HepG2 (cell line): ENCODE measurements around the gene EML2. TPM values are rescaled to one million over a fixed set of nuclear protein-coding genes. Genes with fewer than 3 reads are reported as not detected.

Source experiments
- ATAD3A ChIP-seq: sonication (generic); formaldehyde crosslinking; IDR thresholded peaks from 2 replicates; pipeline ENCODE4 v1.4.0; 2020; ENCODE audit warnings: missing genetic modification reagents
- BORCS8-MEF2B ChIP-seq: sonication (generic); formaldehyde crosslinking; IDR thresholded peaks from 2 replicates; pipeline ENCODE4 v1.8.0; 2022; ENCODE audit warnings: mild to moderate bottlenecking, missing genetic modification reagents
- DNMT3B ChIP-seq: conservative IDR thresholded peaks from 2 replicates; pipeline ENCODE4 v1.6.1; 2016; ENCODE audit warnings: missing biosample characterization, control low read depth
- DR1 ChIP-seq: sonication (generic); formaldehyde crosslinking; IDR thresholded peaks from 2 replicates; pipeline ENCODE4 v1.8.0; 2021; ENCODE audit warnings: mild to moderate bottlenecking, missing genetic modification reagents, inconsistent platforms
- HIVEP1 ChIP-seq: sonication (generic); formaldehyde crosslinking; IDR thresholded peaks from 2 replicates; pipeline ENCODE4 v1.4.0; 2020; ENCODE audit warnings: mild to moderate bottlenecking, missing genetic modification reagents
- NR2F1 ChIP-seq, 2 experiments: fragments of 450-650 bp in 1 of 2; formaldehyde crosslinking in 1 of 2; IDR thresholded peaks; 2 replicates each; pipeline versions ENCODE4 v1.5.0 to v1.6.1; 2016 to 2020; ENCODE audit warnings: mild to moderate bottlenecking in 1 of 2, missing compliant biosample characterization in 1 of 2, missing genetic modification reagents in 1 of 2, moderate library complexity in 1 of 2
- PCBP2 ChIP-seq: fragments of 200-400 bp; formaldehyde crosslinking; optimal IDR thresholded peaks from 2 replicates; pipeline ENCODE3; 2018; ENCODE audit warnings: low read length, low read depth; ENCODE audit not compliant: poor library complexity, severe bottlenecking
- PHF20 ChIP-seq: sonication (generic); formaldehyde crosslinking; IDR thresholded peaks from 2 replicates; pipeline ENCODE4 v1.5.0; 2020; ENCODE audit warnings: mild to moderate bottlenecking, missing genetic modification reagents
- SNAPC2 ChIP-seq: sonication (generic); formaldehyde crosslinking; IDR thresholded peaks from 2 replicates; pipeline ENCODE4 v1.8.1; 2022; ENCODE audit warnings: mild to moderate bottlenecking, missing genetic modification reagents
- SPEN ChIP-seq: sonication (generic); formaldehyde crosslinking; IDR thresholded peaks from 2 replicates; pipeline ENCODE4 v1.5.1; 2020; ENCODE audit warnings: low read depth, mild to moderate bottlenecking, missing genetic modification reagents
- TEAD3 ChIP-seq: optimal IDR thresholded peaks from 2 replicates; pipeline ENCODE3; 2016; ENCODE audit warnings: borderline replicate concordance
- ZC3H4 ChIP-seq: sonication (generic); formaldehyde crosslinking; IDR thresholded peaks from 2 replicates; pipeline ENCODE4 v1.4.0; 2020; ENCODE audit warnings: missing genetic modification reagents, borderline replicate concordance
- ZFP62 ChIP-seq: sonication (generic); formaldehyde crosslinking; IDR thresholded peaks from 2 replicates; pipeline ENCODE4 v1.4.0; 2020; ENCODE audit warnings: missing genetic modification reagents
- ZMYM4 ChIP-seq: sonication (generic); formaldehyde crosslinking; IDR thresholded peaks from 2 replicates; pipeline ENCODE4 v1.8.1; 2023; ENCODE audit warnings: mild to moderate bottlenecking, missing genetic modification reagents
- ZNF260 ChIP-seq: sonication (generic); formaldehyde crosslinking; IDR thresholded peaks from 2 replicates; pipeline ENCODE4 v1.4.0; 2020; ENCODE audit warnings: missing genetic modification reagents, low read depth, mild to moderate bottlenecking, borderline replicate concordance
- ZNF331 ChIP-seq: sonication (generic); formaldehyde crosslinking; IDR thresholded peaks from 2 replicates; pipeline ENCODE4 v1.4.0; 2020; ENCODE audit warnings: missing genetic modification reagents
- ZNF335 ChIP-seq: sonication (generic); formaldehyde crosslinking; IDR thresholded peaks from 2 replicates; pipeline ENCODE4 v1.4.0; 2020; ENCODE audit warnings: missing genetic modification reagents
- ZNF33B ChIP-seq: sonication (generic); formaldehyde crosslinking; IDR thresholded peaks from 2 replicates; pipeline ENCODE4 v1.5.1; 2020; ENCODE audit warnings: mild to moderate bottlenecking, missing genetic modification reagents
- ZNF547 ChIP-seq: sonication (generic); formaldehyde crosslinking; IDR thresholded peaks from 2 replicates; pipeline ENCODE4 v1.5.1; 2020; ENCODE audit warnings: mild to moderate bottlenecking, missing genetic modification reagents
- ZNF598 ChIP-seq: sonication (generic); formaldehyde crosslinking; IDR thresholded peaks from 2 replicates; pipeline ENCODE4 v1.5.1; 2020; ENCODE audit warnings: mild to moderate bottlenecking, missing genetic modification reagents, borderline replicate concordance
- ZNF619 ChIP-seq: sonication (generic); formaldehyde crosslinking; IDR thresholded peaks from 2 replicates; pipeline ENCODE4 v1.4.0; 2020; ENCODE audit warnings: mild to moderate bottlenecking, missing genetic modification reagents
- ZNF781 ChIP-seq: sonication (generic); formaldehyde crosslinking; IDR thresholded peaks from 2 replicates; pipeline ENCODE4 v1.5.1; 2020; ENCODE audit warnings: borderline replicate concordance, mild to moderate bottlenecking, missing genetic modification reagents; ENCODE audit errors: not compliant biosample characterization
- ZNF790 ChIP-seq: sonication (generic); formaldehyde crosslinking; IDR thresholded peaks from 2 replicates; pipeline ENCODE4 v1.8.0; 2022; ENCODE audit warnings: missing genetic modification reagents, mild to moderate bottlenecking, borderline replicate concordance
- polyA plus RNA-seq, 8 experiments: library from polyadenylated mRNA; depleted of rRNA in 3 of 8; stranded (reverse) in 7 of 8; unstranded in 1 of 8; fragments of >200 nt; fragmentation: Illumina TruSeq in 4 of 8; extraction: Trizol in 4 of 8; gene quantifications; 2 replicates each; pipeline versions ENCODE4 v1.2.1 to v1.2.3, GENCODE V29; 2011 to 2016; ENCODE audit warnings: low read depth in 4 of 8, missing spikeins in 1 of 8, mixed read lengths in 1 of 8; ENCODE audit not compliant: insufficient read depth in 1 of 8
- total RNA-seq, 5 experiments: library from RNA; depleted of rRNA; stranded (reverse); fragments of >200 nt; fragmentation: Illumina TruSeq; extraction: Trizol; gene quantifications; 2 replicates each; pipeline ENCODE4 v1.2.3, GENCODE V29; 2016; ENCODE audit warnings: low read depth in 1 of 5
- TF ChIP-seq, protein P1 (sequence below): sonication (generic); formaldehyde crosslinking; IDR thresholded peaks from 2 replicates; pipeline ENCODE4 v1.4.0; 2020; ENCODE audit warnings: low read depth, missing genetic modification reagents
- TF ChIP-seq, protein P2 (sequence below): sonication (generic); formaldehyde crosslinking; IDR thresholded peaks from 2 replicates; pipeline ENCODE4 v1.4.0; 2020; ENCODE audit warnings: mild to moderate bottlenecking, missing genetic modification reagents

The EML2 gene
- total and polyA plus RNA-seq, 2 of the 13 experiments (the other 11 are each of a cell fraction or from before 2014, with no cell fraction given), result 7.3 to 12.9 TPM

DNA sequence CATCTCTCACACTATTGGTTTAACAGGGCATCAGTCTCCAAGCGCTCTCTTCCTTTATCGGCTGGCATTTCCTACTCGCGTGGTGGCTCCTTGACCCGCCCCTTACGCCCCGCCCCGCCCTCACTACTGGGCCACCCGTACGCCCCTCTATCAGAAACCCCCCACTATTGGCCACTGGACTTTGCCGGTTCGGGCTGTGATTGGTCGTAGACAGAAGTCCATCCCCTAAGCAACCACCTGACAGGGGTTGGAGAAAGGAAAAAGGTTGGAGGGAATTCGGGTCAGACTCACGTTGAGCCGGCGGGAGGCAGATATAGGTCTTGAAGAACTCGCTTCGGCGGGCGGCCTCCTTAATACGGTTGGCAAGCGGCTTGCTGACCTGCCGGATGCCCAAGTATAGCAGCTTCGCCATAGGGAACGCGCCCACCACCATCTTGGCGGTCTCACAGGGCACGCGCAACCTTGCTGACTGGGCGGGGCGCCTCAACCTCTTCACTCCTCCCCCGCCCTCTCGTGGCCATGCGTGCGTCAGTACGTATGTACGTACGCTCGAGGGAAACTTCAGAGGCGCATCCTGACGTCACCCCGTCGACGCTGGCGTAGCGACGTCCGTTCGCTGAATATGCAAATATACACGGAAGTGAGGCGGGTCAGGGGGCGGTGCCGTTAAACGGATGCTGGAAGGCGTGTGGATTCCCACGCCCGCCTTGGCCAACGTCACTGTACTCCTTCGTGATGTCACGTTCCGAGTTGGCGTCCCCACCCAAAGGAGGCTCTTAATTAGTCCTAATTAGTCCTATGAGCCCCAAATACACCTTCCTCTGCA is 54.7 kb downstream of the EML2 start, which contains the start of gene OPA3 (continued):
- TF ChIP-seq, protein P1, sequence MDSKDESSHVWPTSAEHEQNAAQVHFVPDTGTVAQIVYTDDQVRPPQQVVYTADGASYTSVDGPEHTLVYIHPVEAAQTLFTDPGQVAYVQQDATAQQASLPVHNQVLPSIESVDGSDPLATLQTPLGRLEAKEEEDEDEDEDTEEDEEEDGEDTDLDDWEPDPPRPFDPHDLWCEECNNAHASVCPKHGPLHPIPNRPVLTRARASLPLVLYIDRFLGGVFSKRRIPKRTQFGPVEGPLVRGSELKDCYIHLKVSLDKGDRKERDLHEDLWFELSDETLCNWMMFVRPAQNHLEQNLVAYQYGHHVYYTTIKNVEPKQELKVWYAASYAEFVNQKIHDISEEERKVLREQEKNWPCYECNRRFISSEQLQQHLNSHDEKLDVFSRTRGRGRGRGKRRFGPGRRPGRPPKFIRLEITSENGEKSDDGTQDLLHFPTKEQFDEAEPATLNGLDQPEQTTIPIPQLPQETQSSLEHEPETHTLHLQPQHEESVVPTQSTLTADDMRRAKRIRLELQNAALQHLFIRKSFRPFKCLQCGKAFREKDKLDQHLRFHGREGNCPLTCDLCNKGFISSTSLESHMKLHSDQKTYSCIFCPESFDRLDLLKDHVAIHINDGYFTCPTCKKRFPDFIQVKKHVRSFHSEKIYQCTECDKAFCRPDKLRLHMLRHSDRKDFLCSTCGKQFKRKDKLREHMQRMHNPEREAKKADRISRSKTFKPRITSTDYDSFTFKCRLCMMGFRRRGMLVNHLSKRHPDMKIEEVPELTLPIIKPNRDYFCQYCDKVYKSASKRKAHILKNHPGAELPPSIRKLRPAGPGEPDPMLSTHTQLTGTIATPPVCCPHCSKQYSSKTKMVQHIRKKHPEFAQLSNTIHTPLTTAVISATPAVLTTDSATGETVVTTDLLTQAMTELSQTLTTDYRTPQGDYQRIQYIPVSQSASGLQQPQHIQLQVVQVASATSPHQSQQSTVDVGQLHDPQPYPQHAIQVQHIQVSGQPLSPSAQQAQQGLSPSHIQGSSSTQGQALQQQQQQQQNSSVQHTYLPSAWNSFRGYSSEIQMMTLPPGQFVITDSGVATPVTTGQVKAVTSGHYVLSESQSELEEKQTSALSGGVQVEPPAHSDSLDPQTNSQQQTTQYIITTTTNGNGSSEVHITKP, result 0 out of 2 replicates have a peak, but pooled peaks have one; percentile 19
- TF ChIP-seq NR2F1 (CRISPR knock-in tag; IDR thresholded peaks at IDR 0.05) (no peak), PCBP2 (no peak), ZNF260 (CRISPR knock-in tag) (no peak), DR1 (CRISPR knock-in tag) (peak; percentile 62; the same call in 1 of the 2 replicates), ZNF33B (CRISPR knock-in tag) (0 out of 2 replicates have a peak, but pooled peaks have one; percentile 26), PHF20 (peak; percentile 78), TEAD3 (peak; percentile 81), BORCS8-MEF2B (CRISPR knock-in tag) (peak; percentile 55; the same call in 1 of the 2 replicates), ATAD3A (CRISPR knock-in tag) (no peak), ZNF781 (no peak), ZNF598 (CRISPR knock-in tag) (peak; percentile 77; the same call in 1 of the 2 replicates), HIVEP1 (CRISPR knock-in tag) (no peak), ZC3H4 (CRISPR knock-in tag) (no peak), SPEN (CRISPR knock-in tag) (peak; percentile 95), ZNF547 (CRISPR knock-in tag) (peak; percentile 44; the same call in 1 of the 2 replicates), ZMYM4 (CRISPR knock-in tag) (peak; percentile 80), ZNF619 (CRISPR knock-in tag) (no peak; the same call in 1 of the 2 replicates), DNMT3B (no peak), ZNF790 (CRISPR knock-in tag) (no peak), ZFP62 (CRISPR knock-in tag) (no peak), SNAPC2 (CRISPR knock-in tag) (peak; percentile 81; the same call in 1 of the 2 replicates), ZNF331 (0 out of 2 replicates have a peak, but pooled peaks have one; percentile 9), ZNF335 (CRISPR knock-in tag) (peak; percentile 38; the same call in 1 of the 2 replicates)
- TF ChIP-seq, protein P2, sequence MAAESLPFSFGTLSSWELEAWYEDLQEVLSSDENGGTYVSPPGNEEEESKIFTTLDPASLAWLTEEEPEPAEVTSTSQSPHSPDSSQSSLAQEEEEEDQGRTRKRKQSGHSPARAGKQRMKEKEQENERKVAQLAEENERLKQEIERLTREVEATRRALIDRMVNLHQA (CRISPR knock-in tag), result no peak
